HG03571 (cell line): ENCODE data around the gene NRP1.
"Not testable (repeated sequence)": the region's sequence is repeated elsewhere in the genome, so short reads cannot be mapped to it uniquely, and the experiment has no call there.

Source experiments
- ATAC-seq: cut with Tn5 transposase; IDR thresholded peaks from one replicate; pipeline ENCODE4 v1.9.1; 2021; ENCODE audit not compliant: unreplicated experiment

Gene NRP1

GRCh38 chr10:33325929-33326328 is 8.5 kb downstream of the NRP1 start:
- no peak for ATAC-seq

DNA sequence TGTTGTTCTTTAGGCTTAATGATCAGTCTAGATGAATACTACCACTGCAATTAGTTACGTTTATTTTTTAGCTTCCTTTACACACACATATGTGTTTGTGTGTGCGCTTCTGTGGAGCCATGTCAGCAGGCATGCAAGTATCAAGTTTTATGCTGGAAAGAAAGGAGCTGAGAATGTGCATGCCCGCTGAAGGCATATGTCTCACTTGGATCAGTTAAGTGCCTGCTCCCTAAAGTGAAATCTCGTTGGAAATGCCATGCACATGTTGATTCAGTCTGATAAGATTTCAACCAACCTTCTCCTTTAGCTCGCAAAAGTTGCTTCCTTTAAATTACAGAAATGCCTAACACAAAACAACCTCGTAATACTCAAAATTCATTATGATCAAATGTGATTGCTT is 10.7 kb downstream of the NRP1 start:
- no peak for ATAC-seq

DNA sequence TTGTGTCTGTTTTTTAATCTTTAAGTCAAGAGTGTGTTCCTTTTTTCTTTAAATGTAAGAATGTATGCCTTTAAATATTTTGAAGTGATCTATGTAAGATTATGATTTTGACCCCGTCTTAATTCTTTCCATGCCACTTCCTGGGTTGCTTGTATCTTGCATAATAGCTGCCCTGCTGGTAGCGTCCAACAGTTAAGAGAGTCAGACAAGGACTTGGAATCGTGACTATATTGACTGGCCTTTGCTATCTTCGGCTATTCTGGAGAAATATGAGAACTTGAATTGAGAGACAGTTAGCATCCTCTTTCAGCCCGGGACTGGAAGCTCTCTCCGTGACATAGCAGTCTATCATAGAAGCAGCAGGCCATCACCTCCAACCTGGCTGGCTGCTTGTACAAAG is 13.0 kb downstream of the NRP1 start:
- ATAC-seq, result no peak

- ATAC-seq, result no peak
Observed at GRCh38 chr10:33320288-33320687, 14.2 kb downstream of the NRP1 start.

DNA sequence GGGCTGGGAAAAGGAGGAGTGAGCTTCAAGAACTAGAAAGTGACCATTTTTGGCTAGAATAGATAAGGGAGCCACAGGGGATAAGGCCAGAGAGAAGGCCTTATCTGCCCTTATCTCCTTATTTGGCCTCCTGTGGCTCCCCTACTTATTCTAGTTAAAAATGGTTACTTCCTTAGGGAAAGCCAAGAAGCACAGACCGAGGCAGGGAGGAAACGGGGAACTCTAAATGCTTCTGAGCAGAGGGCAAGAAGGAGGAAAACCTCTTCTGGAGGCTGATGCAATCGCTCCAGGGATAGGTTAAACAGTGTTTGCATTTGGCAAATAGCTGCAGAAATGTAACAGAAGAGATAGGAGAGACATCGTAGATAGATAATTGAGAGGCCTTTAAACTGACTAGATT is 18.6 kb downstream of the NRP1 start:
- ATAC-seq, result no peak

GRCh38 chr10:33314811-33315561 is 19.5 kb downstream of the NRP1 start:
- no peak for ATAC-seq

DNA sequence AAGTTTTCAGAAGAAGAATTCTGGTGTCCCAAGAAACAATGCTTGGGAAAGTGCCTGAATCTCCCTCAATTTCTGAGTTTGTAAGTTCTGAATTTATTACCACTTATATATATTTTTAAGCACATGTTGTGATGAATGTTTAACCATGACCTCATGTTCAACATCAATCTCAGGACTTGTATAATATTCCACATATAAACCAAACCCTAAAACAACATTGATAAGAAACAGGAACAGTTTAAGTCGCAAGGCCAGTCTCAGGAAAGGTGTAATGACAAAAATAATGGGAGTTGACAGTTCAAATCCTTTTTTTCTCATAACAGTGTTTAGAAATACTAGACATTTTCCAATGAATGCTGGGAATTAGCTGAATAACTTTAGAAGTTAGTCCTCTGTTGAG is 22.8 kb downstream of the NRP1 start:
- no peak for ATAC-seq

DNA sequence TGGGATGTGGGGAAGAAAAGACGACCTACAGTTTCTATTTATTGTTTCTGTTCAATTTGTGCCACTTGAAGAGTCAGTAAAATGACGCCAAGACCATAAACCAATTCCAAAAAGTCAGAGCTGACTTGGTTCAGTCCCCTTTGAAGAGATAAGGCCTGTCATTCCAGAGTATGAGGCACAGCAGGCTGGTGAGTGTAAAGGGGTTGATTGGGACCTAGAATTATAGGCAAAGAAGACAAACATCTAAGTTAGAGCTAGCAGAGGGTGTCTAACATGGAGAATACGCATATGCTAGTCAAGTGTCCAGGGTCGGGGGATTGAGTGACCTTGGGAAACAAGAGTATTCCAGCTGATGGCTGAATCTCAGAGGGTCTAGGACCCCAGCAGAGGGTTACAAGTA is 23.6 kb downstream of the NRP1 start:
- ATAC-seq, result no peak

DNA sequence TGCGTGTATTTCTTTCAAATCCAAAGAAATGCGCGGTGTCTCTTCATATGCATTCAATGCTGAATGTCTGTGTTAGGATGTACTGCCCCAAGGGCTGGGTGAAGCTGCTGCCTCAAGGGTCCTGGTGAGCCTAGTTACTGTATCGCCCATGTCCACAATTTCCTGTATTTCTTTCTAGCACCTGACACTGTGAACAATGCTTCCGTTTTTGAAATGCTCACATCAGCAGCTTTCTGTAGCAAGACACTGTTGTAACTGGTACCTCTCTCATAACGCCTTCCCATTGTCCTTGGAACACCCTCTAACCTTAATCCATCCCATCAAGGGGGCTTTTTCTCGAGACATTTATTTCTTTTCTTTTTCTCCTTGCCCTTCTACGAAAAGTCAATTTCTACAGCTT is 25.1 kb downstream of the NRP1 start:
- no peak for ATAC-seq

DNA sequence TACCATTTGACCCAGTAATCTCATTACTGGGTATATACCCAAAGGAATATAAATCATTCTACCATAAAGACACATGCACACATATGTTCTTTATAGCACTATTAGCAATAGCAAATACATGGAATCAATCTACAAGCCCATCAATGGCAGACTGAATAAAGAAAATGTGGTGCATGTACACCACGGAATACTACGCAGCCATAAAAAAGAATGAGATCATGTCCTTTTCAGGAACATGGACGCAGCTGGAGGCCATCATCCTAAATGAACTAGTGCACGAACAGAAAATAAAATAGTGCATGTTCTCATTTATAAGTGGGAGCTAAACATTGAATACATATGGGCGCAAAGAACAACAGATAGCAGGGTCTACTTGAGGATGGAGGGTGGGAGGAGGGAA is 26.6 kb downstream of the NRP1 start:
- ATAC-seq, result no peak

- no peak for ATAC-seq
Observed at GRCh38 chr10:33306701-33307519, 27.6 kb downstream of the NRP1 start.

GRCh38 chr10:33306126-33306525 is 28.3 kb downstream of the NRP1 start:
- ATAC-seq, result no peak

DNA sequence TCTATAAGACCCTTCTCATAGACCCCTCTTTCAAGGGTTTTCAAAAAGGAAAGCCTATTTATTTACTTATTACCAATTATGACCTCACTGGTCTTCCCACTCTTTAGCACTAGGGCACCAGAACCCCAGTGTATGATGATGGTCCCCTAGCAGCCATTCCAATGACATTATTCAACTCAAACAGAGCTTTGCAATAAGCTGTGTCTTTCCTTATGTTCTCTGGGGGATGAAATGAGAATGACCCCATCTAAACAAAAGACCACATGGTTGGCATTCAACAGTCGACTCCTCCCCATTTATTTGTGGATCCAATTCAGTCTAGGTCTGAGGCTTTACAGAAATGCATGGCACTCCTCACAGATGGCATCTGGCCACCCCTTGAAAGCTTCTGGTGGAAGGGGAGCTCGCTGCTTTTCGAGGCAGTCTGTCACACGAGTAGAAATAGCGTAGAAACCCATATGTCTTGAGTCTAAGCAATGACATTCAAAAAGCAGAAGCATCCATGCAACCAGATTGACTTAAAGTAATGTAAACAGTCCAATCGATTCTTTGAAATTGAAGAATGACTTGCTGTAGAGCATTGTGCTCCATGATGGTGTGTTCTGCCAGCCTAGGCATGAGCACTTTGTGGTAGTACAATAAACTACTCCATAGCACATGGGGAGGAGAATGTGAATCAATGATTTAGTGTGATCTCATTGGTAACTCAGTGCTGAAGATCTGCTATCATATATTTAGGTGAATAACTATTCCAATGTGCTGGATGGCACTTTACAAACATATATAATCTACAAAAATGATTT is 29.8 kb downstream of the NRP1 start:
- ATAC-seq, result no peak

DNA sequence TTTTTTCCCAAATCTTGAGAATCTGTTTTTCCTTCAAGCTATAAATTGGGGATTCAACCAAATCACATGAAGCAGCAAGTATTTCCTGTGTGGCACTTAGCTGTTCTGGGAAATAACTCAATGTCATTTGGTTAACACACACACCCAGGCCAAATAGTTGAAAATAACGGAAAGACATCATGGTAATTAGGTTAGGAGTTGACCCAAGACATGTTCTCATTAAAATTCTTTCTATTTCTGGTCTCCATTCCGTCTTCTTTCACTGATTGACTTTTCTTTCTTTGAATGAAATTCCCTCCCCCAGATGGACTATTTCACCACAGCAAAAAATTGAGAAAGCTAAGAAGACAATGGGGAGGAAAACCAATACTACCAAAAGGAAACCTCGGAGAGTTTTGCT is 30.5 kb downstream of the NRP1 start:
- no peak for ATAC-seq

DNA sequence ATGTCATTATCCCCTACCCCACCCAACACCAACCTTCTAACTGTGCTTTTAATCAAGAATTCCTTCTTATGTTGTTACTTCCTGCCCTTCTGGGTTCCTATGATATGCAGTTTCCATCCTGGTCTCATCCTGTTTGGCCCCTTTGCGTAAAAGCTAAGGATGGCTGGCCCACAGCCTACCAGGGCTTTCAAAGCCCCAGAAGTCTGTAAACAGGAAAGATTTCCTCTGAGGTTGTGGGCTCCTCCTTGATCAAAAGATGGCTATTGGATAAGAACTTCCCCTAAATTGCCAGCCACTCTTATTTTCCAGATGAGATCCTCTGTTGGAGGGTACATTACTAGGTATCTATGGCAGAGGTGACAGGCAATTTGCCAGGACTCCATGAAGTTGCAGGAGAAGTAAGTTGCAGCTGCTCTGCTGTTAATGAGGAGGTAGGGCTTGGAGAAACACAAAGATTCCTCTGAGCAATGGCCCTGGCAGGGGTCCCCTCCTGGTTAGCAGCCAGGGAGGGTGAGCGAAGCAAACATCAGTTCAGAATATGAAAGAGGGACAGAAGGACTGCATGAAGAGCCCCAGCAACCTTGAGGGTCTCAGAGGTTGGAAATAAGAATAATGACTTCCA is 32.1 kb downstream of the NRP1 start:
- ATAC-seq, result no peak

DNA sequence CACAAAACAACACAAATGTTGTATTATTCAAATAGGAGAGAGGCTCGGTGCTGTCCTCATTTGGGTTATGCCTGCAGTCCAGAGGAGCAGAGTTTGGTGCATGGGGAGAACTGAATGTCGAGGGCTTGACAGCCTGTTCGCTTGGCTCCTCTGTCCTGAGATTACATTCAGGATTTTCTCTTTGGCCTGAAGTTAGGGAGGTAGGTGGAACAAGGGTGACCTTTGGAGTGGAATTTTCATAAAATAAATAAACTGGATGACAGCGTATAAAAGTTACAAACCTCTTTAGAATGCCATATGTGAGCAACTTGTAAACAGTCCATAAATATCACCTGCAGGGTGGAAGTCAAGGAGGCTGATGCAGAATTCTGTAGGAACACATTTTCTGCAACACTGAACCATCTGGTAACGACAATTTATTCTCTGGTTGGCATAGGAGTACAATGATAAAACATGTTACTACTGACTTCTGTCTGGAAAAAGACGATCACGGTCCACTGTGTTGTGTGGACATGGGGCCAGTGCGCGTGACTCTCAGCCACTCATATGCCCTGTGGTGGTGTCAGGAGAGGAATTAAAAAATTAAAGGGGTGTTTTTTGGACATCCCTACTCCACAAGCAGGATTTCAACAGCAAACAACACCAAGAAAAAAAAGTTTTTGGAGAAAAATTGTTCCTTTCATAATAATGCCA is 33.2 kb downstream of the NRP1 start:
- ATAC-seq, result no peak

GRCh38 chr10:33300544-33300943 is 33.9 kb downstream of the NRP1 start:
- not testable (repeated sequence) for ATAC-seq

DNA sequence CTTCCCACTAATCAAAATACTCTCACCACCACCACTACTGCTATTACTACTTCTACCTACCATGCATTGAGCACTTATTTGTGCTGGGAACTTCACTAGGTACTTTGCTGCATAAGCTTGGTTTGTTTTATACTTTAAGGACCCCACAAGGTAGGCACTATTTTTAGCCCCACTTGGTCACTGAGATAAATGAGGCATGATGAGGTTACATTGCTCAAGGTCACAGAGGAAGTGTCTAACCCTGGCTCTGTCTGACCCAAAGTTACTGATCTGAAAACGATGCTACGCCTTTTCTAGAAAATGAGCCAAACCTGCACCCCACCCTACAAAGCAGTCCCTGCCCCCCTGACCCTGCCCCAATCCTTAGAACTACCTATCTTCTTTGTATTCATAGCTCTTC is 35.6 kb downstream of the NRP1 start:
- no peak for ATAC-seq

GRCh38 chr10:33298110-33298509 is 36.4 kb downstream of the NRP1 start:
- ATAC-seq, result no peak

DNA sequence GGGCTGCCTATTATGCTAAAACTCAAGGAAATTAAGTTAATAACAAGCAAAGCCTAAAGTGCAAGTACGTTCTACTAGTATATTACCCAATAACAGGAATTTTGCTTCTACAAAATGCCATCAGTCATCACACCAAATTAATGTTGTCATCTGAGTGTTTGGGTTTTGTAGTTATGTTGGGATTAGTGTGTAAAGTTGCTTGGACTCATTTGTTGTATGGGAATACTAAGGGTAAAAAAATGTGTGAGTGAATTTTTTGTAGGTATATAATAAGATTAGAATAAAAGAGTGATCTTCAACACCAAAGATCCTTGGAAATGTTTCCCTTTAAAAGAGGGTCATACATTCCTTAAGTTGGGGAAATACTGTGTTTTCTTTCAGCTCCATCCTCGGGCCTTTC is 38.6 kb downstream of the NRP1 start:
- ATAC-seq, result no peak
